Motor neuron (in vitro differentiated cells): ENCODE results near the gene TNF. TPM values are rescaled to one million over a fixed set of nuclear protein-coding genes. Genes with fewer than 3 reads are reported as not detected.
A peak's percentile ranks its signal among the peaks of the same experiment; 100 is the strongest.
"Not testable (repeated sequence)": the region's sequence is repeated elsewhere in the genome, so short reads cannot be mapped to it uniquely, and the experiment has no call there.

Source experiments
- ATAC-seq, 8 experiments: fragments of 200-7000 bp; cut with Tn5 transposase; replicated peaks in 6 of 8; 2 replicates each; pipeline ENCODE4 v1.8.0; 2021; ENCODE audit warnings: mild to moderate bottlenecking in 8 of 8, moderate library complexity in 8 of 8
- H3K27ac ChIP-seq, 2 donors: fragments of 250-450 bp; sonication (Bioruptor Pico); 2 replicates each; pipeline ENCODE4 v1.9.0; 2021; ENCODE audit warnings: antibody characterized with exemption in 2 of 2, mild to moderate bottlenecking in 2 of 2, moderate library complexity in 1 of 2
- H3K4me1 ChIP-seq, 2 donors: fragments of 250-450 bp; sonication (Bioruptor Pico); replicated peaks in 1 of 2; 2 replicates each; pipeline ENCODE4 v1.6.1; 2021; ENCODE audit warnings: antibody characterized with exemption in 2 of 2, mild to moderate bottlenecking in 2 of 2, moderate library complexity in 1 of 2
- H3K4me3 ChIP-seq, 5 donors: fragments of 250-450 bp; sonication (Bioruptor Pico); 2 replicates each; pipeline ENCODE4 v1.9.0; 2021; ENCODE audit warnings: antibody characterized with exemption in 5 of 5, mild to moderate bottlenecking in 5 of 5, moderate library complexity in 4 of 5
- WGBS, 10 experiments: fragments of 450-650 bp; shearing (Covaris generic); methylation state at CpG; one replicate each; pipeline ENCODE4 v1.0.0; 2022; 5-methylcytosine and 5-hydroxymethylcytosine counted together
- in situ Hi-C, 9 experiments: fragments of 400-800 bp; cut with MboI; loops; one replicate each; pipeline ENCODE4 v1.15.0; 2021; ENCODE audit warnings: low sequenced_read_pairs in 9 of 9, low pct_unique_long_range_greater_than_20kb in 2 of 9; ENCODE audit not compliant: unreplicated experiment in 9 of 9
- total RNA-seq, 8 experiments: library from RNA; unstranded; fragments of 300-600 nt; gene quantifications; 2 replicates each; pipeline versions ENCODE4 v1.2.3 to v1.2.4, GENCODE V29; 2022

TNF gene
- total RNA-seq, 8 experiments from 2014 or later: 0.17 to 3.9 (median 0.68) TPM; not detected in 4

- Histone ChIP-seq H3K27ac (peak within 1 kb of the TSS; percentile 70 to 77), H3K4me1 (peaks cover 12 to 19% of the 10 kb centered on the region in 2 donors), H3K4me3 (peak within 1 kb of the TSS; percentile 46 to 78 (median 67))
- 0 to 21% (median 0%) methylated on average over 2 to 8 of the region's 11 CpGs; no CpG with 5 or more reads in 2 of the 10 experiments for WGBS, 10 experiments
- ATAC-seq: peak; percentile 45 to 88 (median 84)
- in situ Hi-C loops: loop anchor here in 3 of 9 experiments (10.0 to 25.0 kb wide), 2 partner anchors 48 to 641 kb away; partner anchors contain the start of genes NCR3 (in 2 of the 3), AGER (in 1 of the 3), AGPAT1 (in 1 of the 3) and GPSM3 (in 1 of the 3)
These were observed 28.9 kb upstream of the TNF start, which contains the start of gene ATP6V1G2 for GRCh38 chr6:31546339-31546957. TSS of gene ATP6V1G2 (minus strand) at chr6:31546608. CDS start at chr6:31546559, 49 bp downstream.

- ATAC-seq: peak; percentile 63 to 87 (median 72)
- in situ Hi-C loops: loop anchor here in 3 of 9 experiments (10.0 to 25.0 kb wide), 2 partner anchors 48 to 640 kb away; partner anchors contain the start of genes NCR3 (in 2 of the 3), AGER (in 1 of the 3), AGPAT1 (in 1 of the 3) and GPSM3 (in 1 of the 3)
These were observed 28.2 kb upstream of the TNF start, which contains the start of gene NFKBIL1 for GRCh38 chr6:31546958-31547726. TSS of gene NFKBIL1 (plus strand) at chr6:31547608. CDS start at chr6:31547695, 87 bp downstream.

GRCh38 chr6:31547727-31548543 lies 27.4 kb upstream of the TNF start:
- Histone ChIP-seq H3K4me3 (peak overlapping the region; percentile 46 to 78 (median 67)), H3K27ac (peak overlapping the region; percentile 70 to 75), H3K4me1 (peaks cover 8 to 17% of the 10 kb centered on the region in 2 donors)
- WGBS, 10 experiments: 0 to 70% (median 6%) methylated on average over 1 to 13 of the region's 24 CpGs; no CpG with 5 or more reads in 1 of the 10 experiments
- in situ Hi-C loops: loop anchor here in 3 of 9 experiments (10.0 to 25.0 kb wide), 2 partner anchors 47 to 639 kb away; partner anchors contain the start of genes NCR3 (in 2 of the 3), AGER (in 1 of the 3), AGPAT1 (in 1 of the 3) and GPSM3 (in 1 of the 3)
- ATAC-seq: no peak

More at GRCh38 chr6:31546958-31547726, 28.2 kb upstream of the TNF start, which contains the start of gene NFKBIL1:
- peak within 1 kb of the TSS; percentile 70 to 77 for H3K27ac ChIP-seq
- H3K4me3 ChIP-seq: peak within 1 kb of the TSS; percentile 46 to 78 (median 67)
- peaks cover 12 to 19% of the 10 kb centered on the region in 2 donors for H3K4me1 ChIP-seq
- WGBS, 10 experiments: 0 to 3% (median 0%) methylated on average over 6 to 15 of the region's 25 CpGs; no CpG with 5 or more reads in 1 of the 10 experiments

- Histone ChIP-seq H3K27ac (no peak overlapping the region), H3K4me1 (peaks cover 7 to 14% of the 10 kb centered on the region in 2 donors), H3K4me3 (peak overlapping the region; percentile 46 to 78 (median 67))
- ATAC-seq: no peak
- in situ Hi-C loops: loop anchor here in 3 of 9 experiments (10.0 to 25.0 kb wide), 2 partner anchors 46 to 639 kb away; partner anchors contain the start of genes NCR3 (in 2 of the 3), AGER (in 1 of the 3), AGPAT1 (in 1 of the 3) and GPSM3 (in 1 of the 3)
- WGBS, 10 experiments: 87 to 100% (median 100%) methylated on average over 1 to 2 of the region's 2 CpGs; no CpG with 5 or more reads in 3 of the 10 experiments
These were observed 26.9 kb upstream of the TNF start for GRCh38 chr6:31548544-31548873.

- WGBS, 10 experiments: 37 to 100% (median 78%) methylated on average over 1 to 5 of the region's 5 CpGs
- H3K27ac ChIP-seq, in situ Hi-C loops: not testable (repeated sequence)
These were observed 24.0 kb upstream of the TNF start for GRCh38 chr6:31551371-31551770.

GRCh38 chr6:31556307-31556706 lies 19.1 kb upstream of the TNF start:
- Histone ChIP-seq H3K4me1 (no peaks in the 10 kb centered on the region), H3K4me3 (no peak overlapping the region), H3K27ac (no peak overlapping the region)
- WGBS, 10 experiments: 67 to 100% (median 77%) methylated on average over 1 to 3 of the region's 3 CpGs; no CpG with 5 or more reads in 6 of the 10 experiments
- in situ Hi-C loops: no loop called here
- ATAC-seq: no peak

More at GRCh38 chr6:31551371-31551770, 24.0 kb upstream of the TNF start:
- H3K4me3 ChIP-seq, ATAC-seq, H3K4me1 ChIP-seq: not testable (repeated sequence)

- Histone ChIP-seq H3K27ac (no peak overlapping the region), H3K4me1 (no peaks in the 10 kb centered on the region), H3K4me3 (no peak overlapping the region)
- ATAC-seq: peak in 2 of 8 experiments; percentile 6 to 8
- in situ Hi-C loops: no loop called here
- 67 to 88% (median 81%) methylated on average over 4 to 5 of the region's 24 CpGs; no CpG with 5 or more reads in 4 of the 10 experiments for WGBS, 10 experiments
These were observed 17.7 kb upstream of the TNF start for GRCh38 chr6:31557443-31558317.

GRCh38 chr6:31558318-31558625 lies 17.1 kb upstream of the TNF start:
- no peak overlapping the region for H3K4me3 ChIP-seq
- in situ Hi-C loops: no loop called here
- WGBS, 10 experiments: 85% methylated on average over 4 of the region's 8 CpGs; no CpG with 5 or more reads in 9 of the 10 experiments
- H3K27ac ChIP-seq: no peak overlapping the region
- H3K4me1 ChIP-seq: no peaks in the 10 kb centered on the region
- peak in 2 of 8 experiments; percentile 30 to 43 for ATAC-seq

GRCh38 chr6:31558631-31559500 lies 16.5 kb upstream of the TNF start:
- H3K4me1 ChIP-seq: no peaks in the 10 kb centered on the region
- in situ Hi-C loops: no loop called here
- no peak overlapping the region for H3K27ac ChIP-seq
- 67 to 100% (median 93%) methylated on average over 1 to 8 of the region's 14 CpGs; no CpG with 5 or more reads in 4 of the 10 experiments for WGBS, 10 experiments
- peak in 3 of 8 experiments; percentile 9 to 14 (median 10) for ATAC-seq
- no peak overlapping the region for H3K4me3 ChIP-seq

GRCh38 chr6:31559606-31559957 lies 15.8 kb upstream of the TNF start:
- no peak for ATAC-seq
- Histone ChIP-seq H3K27ac (no peak overlapping the region), H3K4me3 (no peak overlapping the region), H3K4me1 (no peaks in the 10 kb centered on the region)
- WGBS, 10 experiments: 74 to 100% (median 83%) methylated on average over 2 to 4 of the region's 4 CpGs; no CpG with 5 or more reads in 4 of the 10 experiments
- in situ Hi-C loops: no loop called here
